ENCODE data around the gene ZBTB22.

DNA sequence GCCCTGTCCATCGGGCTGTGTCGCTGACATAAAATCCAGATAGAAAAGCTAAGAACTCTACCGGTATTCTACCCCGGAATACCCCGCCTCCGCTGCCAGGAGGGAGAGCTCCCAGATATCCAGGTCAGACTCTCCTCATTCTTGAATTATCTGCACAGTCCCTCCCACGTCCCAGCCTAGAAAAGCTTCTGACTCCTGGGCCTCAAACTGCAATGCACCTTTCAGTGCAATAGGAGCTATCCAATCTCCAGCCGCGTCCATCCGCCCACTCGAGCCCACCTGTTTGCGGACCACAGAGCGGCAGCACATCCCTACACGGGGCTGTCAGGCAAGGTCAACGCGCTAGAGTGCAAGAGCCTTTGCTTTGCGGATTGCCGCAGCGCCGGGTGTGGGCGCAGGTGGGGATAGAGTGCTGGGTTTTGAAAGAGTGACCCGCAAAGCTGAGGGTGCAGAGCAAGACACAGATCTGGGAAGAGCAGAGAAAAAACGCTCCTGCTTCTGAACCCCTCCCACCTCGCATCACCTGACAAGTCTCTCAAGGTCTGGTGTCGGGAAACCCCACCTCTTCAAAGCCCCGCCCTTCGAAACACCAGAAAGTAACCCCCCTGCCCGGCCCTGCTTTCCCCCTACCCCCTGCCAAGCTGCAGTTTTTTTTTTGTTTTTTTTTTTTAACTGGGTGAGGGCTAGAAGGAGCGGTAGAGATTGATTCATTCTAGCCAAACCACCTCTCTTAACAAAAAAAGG lies 5.0 kb downstream of the ZBTB22 start:
- TF ChIP-seq, protein P1, sequence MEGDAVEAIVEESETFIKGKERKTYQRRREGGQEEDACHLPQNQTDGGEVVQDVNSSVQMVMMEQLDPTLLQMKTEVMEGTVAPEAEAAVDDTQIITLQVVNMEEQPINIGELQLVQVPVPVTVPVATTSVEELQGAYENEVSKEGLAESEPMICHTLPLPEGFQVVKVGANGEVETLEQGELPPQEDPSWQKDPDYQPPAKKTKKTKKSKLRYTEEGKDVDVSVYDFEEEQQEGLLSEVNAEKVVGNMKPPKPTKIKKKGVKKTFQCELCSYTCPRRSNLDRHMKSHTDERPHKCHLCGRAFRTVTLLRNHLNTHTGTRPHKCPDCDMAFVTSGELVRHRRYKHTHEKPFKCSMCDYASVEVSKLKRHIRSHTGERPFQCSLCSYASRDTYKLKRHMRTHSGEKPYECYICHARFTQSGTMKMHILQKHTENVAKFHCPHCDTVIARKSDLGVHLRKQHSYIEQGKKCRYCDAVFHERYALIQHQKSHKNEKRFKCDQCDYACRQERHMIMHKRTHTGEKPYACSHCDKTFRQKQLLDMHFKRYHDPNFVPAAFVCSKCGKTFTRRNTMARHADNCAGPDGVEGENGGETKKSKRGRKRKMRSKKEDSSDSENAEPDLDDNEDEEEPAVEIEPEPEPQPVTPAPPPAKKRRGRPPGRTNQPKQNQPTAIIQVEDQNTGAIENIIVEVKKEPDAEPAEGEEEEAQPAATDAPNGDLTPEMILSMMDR (IDR thresholded peaks at IDR 0.05): no peak
- peak in 1 of 4 donors; percentile 43 for TF ChIP-seq POLR2A (IDR thresholded peaks at IDR 0.05)

All from esophagus squamous epithelium (tissue), 4 donors.